ENCODE results near the gene CAND2. TPM values are rescaled to one million over a fixed set of nuclear protein-coding genes. Genes with fewer than 3 reads are reported as not detected.
A peak's percentile ranks its signal among the peaks of the same experiment; 100 is the strongest.
"Not testable (repeated sequence)": the region's sequence is repeated elsewhere in the genome, so short reads cannot be mapped to it uniquely, and the experiment has no call there.

The CAND2 gene
- polyA plus RNA-seq, 3 donors from 2014 or later: 0.32 to 1.3 TPM; not detected in 1

DNA sequence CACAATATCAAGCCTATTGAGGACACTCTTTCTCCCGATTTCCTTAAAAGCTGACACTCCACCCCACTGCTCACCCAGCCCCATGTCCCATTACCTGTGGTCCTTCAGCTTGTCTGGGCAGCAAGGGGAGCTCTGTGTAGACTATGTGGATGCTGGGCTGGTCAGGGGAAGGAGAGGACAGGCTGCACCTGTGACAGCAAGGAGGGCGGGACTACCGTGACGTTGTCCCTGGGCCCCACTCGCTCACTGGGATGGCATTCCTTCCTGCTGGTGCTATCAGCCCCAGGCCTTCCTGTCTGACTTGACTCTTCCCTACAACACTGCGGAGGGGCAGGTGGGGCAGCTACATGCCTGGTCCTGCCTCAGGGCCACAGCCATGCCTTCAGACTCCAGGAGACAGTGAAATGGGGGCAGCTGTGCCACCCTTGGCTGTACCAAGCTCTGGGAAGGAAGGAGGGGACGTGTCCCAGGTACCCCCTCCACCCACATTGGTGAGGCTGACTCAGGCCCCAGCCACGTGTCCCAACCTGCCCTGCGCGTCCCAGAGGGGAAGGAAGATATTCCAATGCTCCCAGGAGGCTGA is 37.3 kb upstream of the CAND2 start, which contains the start of gene TMEM40:
TSS of gene TMEM40 (minus strand) at position 163 of the 583 bp plus-strand sequence. CDS start 9,427 bp downstream, outside the sequence.
- no peak within 1 kb of the TSS for H3K27ac Mint-ChIP-seq
- DNase-seq: no peak
- no peaks in the 10 kb centered on the region for H3K9me3 Mint-ChIP-seq
- peaks cover 2 to 6% (median 3%) of the 10 kb centered on the region in 3 donors for H3K27me3 Mint-ChIP-seq (ENCODE audit: low read depth in 3 of 3)
- H3K36me3 Mint-ChIP-seq: no peaks in the 10 kb centered on the region
- no peaks in the 10 kb centered on the region for H3K4me1 Mint-ChIP-seq
- H3K4me3 Mint-ChIP-seq: no peak within 1 kb of the TSS

DNA sequence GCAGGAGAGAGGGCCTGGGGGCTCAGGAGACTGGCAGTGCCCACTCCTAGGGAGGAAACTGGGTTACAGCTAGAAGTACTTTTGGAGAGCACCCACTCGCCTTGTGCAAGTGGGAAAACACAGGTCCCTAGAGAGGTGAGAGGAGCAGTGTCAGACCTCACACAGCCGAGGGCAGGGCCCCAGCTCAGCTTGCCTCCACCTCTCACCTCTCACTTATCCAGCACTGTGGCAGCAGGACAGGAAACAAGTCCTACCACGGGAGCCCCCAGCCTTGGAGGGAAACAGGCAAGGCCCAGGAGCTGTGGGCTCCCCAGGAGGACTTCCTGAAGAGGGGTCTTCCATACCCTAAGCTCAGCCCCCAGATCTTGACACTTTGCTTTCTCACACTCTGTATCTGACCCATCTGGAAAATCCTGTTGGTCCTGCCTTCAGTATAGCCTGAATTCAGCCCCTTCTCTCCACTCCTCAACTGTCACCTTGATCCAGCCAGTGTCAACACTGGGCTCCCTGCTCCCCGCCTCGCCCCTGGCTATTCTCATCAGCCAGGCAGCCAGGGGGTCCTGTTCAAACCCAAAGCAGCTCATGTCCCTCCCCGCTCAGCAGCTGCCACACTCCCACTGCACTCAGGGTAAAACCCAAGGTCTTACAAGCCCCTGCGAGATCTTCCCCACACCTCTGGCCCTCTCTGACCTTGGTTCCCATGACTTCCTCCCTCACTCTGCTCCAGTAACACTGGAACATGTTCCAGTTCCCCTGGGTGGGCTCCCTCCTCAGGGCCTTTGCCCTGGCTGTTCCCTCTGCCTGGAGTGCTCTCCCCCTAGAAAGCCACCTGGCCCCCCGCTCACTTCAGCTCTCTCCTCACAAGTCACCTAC is 36.6 kb upstream of the CAND2 start:
- Mint-ChIP-seq H3K4me1 (no peaks in the 10 kb centered on the region), H3K9me3 (no peaks in the 10 kb centered on the region), H3K27ac (no peak overlapping the region), H3K36me3 (no peaks in the 10 kb centered on the region), H3K4me3 (no peak overlapping the region), H3K27me3 (ENCODE audit: low read depth in 3 of 3) (peaks cover 2 to 6% (median 2%) of the 10 kb centered on the region in 3 donors)
- DNase-seq: no peak

DNA sequence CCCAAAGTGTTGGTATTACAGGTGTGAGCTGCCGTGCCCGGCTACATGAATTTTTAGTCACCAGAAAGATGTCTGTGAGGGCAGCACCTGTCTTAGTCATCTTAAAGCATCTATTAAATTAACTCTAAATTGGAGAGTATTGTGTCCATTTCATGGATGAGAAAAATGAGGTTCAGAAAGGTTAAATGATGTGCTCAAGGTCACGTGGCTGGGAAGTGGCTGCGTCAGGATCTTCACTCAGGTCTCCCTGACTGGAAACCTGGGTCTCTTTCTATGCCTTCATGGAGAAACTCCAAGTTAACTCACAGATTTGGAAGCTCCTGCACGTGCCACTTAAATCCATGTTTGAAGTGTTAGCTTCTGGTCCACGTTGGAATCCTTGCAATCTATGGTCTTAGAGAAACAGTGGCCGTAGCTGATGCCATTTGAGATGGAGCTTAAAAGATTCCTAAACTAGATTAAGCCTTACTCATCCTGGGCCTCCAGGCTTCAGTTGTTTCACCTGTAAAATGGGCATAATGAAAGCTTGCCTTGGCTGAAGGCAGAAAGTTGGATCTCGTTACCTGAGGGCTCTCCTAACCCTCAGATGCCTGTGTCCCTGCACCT is 32.2 kb upstream of the CAND2 start:
- H3K27me3 Mint-ChIP-seq (ENCODE audit: low read depth in 3 of 3): peaks cover 0 to 2% (median 2%) of the 10 kb centered on the region in 3 donors
- no peaks in the 10 kb centered on the region for H3K4me1 Mint-ChIP-seq
- no peak overlapping the region for H3K27ac Mint-ChIP-seq
- DNase-seq: no peak
- no peaks in the 10 kb centered on the region for H3K9me3 Mint-ChIP-seq
- H3K36me3 Mint-ChIP-seq: no peaks in the 10 kb centered on the region
- no peak overlapping the region for H3K4me3 Mint-ChIP-seq

DNA sequence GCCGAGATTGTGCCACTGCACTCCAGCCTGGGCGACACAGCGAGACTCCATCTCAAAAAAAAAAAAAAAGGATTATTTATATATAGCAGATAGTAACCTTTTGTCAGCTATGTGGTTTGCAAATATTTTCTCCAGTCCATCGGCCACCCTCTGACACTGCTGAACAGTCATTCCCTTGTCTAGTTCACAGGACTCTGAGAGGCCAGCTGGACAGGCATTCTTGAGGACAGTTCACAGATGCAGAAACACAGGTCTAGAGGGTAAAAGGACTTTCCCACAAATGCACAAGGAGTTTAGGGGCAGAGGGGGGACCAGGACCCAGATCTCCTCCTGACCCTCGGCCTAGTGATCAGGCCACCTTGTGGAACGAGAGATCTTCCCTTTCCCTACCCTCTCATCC is 29.9 kb upstream of the CAND2 start:
- Mint-ChIP-seq H3K9me3 (no peaks in the 10 kb centered on the region), H3K4me3 (no peak overlapping the region), H3K27me3 (ENCODE audit: low read depth in 3 of 3) (peaks cover 0 to 3% (median 2%) of the 10 kb centered on the region in 3 donors), H3K36me3 (no peaks in the 10 kb centered on the region), H3K27ac (no peak overlapping the region), H3K4me1 (no peaks in the 10 kb centered on the region)
- DNase-seq: no peak

DNA sequence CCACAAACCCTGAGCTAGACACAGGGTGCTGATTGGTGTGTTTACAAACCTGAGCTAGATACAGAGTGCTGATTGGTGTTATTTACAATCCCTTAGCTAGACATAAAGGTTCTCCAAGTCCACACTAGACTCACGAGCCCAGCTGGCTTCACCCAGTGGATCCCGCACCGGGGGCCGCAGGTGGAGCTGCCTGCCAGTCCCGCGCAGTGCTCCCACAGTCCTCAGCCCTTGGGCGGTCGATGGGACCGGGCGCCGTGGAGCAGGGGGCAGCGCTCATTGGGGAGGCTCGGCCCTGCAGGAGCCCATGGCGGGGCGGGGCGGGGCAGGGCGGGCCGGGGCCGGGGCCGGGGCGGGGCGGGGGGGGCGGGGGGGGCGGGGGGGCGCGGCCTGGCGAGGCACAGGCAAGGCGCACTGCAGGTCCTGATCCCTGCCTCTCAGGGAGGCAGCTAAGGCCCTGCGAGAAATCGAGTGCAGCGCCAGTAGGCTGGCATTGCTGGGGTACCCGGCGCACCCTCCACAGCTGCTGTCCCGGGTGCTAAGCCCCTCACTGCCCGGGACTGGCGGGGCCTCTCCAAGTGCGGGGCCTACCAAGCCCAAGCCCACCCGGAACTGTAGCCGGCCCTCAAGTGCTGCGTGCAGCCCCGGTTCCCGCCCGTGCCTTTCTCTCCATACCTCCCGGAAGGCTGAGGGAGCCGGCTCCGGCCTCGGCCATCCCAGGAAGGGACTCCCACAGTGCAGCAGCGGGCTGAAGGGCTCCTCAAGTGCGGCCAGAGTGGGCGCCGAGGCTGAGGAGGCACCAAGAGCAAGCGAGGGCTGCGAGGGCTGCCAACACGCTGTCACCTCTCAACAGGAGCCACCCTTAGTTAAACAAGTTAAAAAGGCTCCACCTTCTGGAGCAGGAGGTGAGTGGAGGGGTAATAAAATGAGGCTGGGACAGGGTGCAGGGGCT is 27.6 kb upstream of the CAND2 start:
- Mint-ChIP-seq H3K27me3 (ENCODE audit: low read depth in 3 of 3) (peaks cover 0 to 5% (median 0%) of the 10 kb centered on the region in 3 donors), H3K4me3 (no peak overlapping the region), H3K4me1 (no peaks in the 10 kb centered on the region), H3K27ac (no peak overlapping the region), H3K36me3 (no peaks in the 10 kb centered on the region), H3K9me3 (peaks cover 0 to 4% (median 0%) of the 10 kb centered on the region in 6 donors)
- DNase-seq: no peak

DNA sequence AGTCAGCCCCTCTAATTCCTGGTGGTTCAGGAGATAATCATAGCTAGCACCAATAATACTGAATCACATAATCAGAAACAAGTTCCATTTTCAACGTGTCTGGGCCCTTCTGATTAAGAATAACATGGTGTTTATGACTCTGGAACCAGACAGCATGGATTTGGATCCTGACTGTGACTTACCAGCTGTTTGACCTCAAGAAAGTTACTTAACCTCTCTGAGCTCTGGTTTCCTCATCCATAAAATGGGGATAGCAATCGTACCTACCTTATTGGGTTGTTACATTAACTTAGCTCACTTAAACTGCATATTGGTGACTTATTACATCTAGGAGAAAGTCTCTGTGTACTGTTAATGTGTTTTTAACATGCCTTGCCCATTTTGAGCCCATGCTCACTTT is 26.7 kb upstream of the CAND2 start:
- DNase-seq: no peak
- no peaks in the 10 kb centered on the region for H3K36me3 Mint-ChIP-seq
- peaks cover 0 to 4% (median 0%) of the 10 kb centered on the region in 6 donors for H3K9me3 Mint-ChIP-seq
- H3K27me3 Mint-ChIP-seq (ENCODE audit: low read depth in 3 of 3): peaks cover 0 to 8% (median 0%) of the 10 kb centered on the region in 3 donors
- H3K4me1 Mint-ChIP-seq: no peaks in the 10 kb centered on the region
- no peak overlapping the region for H3K27ac Mint-ChIP-seq
- H3K4me3 Mint-ChIP-seq: no peak overlapping the region

DNA sequence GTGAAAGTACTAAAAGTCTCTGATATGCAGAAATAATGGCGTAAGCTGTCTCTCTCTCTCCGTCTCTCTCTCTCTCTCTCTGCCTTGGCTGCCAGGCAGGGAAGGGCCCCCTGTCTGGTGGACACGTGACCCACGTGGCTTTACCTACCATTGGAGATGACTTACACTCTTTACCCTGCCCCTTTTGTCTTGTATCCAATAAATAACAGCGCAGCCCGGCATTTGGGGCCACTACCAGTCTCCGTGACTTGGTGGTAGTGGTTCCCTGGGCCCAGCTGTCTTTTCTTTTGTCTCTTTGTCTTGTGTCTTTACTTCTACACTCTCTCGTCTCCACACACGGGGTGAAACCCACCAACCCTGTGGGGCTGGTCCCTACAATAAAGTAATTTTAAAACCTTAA is 25.2 kb upstream of the CAND2 start:
- H3K9me3 Mint-ChIP-seq: peaks cover 0 to 4% (median 0%) of the 10 kb centered on the region in 6 donors
- DNase-seq: no peak
- H3K36me3 Mint-ChIP-seq: no peaks in the 10 kb centered on the region
- peaks cover 0 to 8% (median 0%) of the 10 kb centered on the region in 3 donors for H3K27me3 Mint-ChIP-seq (ENCODE audit: low read depth in 3 of 3)
- no peaks in the 10 kb centered on the region for H3K4me1 Mint-ChIP-seq
- H3K4me3 Mint-ChIP-seq: no peak overlapping the region
- no peak overlapping the region for H3K27ac Mint-ChIP-seq

DNA sequence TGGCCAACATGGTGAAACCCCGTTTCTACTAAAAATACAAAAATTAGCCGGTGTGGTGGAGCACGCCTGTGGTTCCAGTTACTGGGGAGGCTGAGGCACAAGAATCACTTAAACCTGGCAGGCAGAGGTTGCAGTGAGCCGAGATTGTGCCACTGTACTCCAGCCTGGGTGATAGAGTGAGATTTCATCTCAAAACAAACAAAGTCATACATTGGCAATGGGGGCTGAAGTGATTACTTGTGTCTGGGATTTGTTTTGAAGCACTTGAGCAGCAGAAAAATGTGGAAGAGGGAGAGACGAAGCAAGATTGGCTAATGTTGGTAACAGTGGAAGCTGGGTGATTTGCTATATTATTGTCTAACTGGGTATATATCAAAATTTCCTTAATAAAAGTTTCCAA is 24.0 kb upstream of the CAND2 start:
- Mint-ChIP-seq H3K36me3 (no peaks in the 10 kb centered on the region), H3K27me3 (ENCODE audit: low read depth in 3 of 3) (peaks cover 0 to 8% (median 0%) of the 10 kb centered on the region in 3 donors), H3K9me3 (peaks cover 0 to 4% (median 0%) of the 10 kb centered on the region in 6 donors), H3K4me3 (no peak overlapping the region), H3K4me1 (no peaks in the 10 kb centered on the region), H3K27ac (no peak overlapping the region)
- DNase-seq: no peak

DNA sequence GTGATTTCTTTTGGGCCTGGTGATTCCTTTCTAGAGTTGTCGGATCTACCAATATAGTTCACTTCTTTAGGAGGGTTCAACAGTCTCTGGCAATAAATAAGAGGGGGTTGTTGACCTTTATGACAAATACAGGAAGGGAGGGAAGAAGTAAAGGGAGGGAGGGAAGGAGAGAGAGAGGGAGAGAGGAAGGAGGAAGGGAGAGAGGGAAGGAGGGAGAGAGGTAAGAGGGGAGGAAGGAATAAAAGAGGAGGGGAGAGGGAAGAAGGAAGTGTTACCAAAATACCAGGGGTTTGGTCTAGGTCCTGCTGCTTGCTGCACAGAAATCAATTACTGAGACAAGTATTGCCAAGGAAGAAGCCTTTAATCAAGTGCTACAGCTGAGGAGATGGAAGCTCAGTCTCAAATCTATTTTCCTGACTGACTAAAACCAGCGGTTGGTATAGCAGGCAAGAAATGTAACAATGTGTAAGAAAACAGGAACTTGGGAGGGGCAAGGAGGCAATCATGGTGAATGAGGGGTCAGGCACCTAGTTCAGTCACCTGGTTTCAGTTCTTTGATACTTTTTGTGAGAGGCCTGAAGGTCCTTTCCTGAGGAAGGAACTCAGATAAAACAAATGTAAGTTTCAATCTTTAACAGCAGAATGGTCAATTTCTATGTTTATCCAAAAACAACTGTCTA is 23.3 kb upstream of the CAND2 start:
- DNase-seq: no peak
- Mint-ChIP-seq H3K27me3 (ENCODE audit: low read depth in 3 of 3) (peaks cover 0 to 8% (median 0%) of the 10 kb centered on the region in 3 donors), H3K36me3 (no peaks in the 10 kb centered on the region), H3K4me3 (no peak overlapping the region), H3K9me3 (peaks cover 0 to 4% (median 0%) of the 10 kb centered on the region in 6 donors), H3K27ac (peak overlapping the region in 1 of 6 donors; percentile 69), H3K4me1 (no peaks in the 10 kb centered on the region)

DNA sequence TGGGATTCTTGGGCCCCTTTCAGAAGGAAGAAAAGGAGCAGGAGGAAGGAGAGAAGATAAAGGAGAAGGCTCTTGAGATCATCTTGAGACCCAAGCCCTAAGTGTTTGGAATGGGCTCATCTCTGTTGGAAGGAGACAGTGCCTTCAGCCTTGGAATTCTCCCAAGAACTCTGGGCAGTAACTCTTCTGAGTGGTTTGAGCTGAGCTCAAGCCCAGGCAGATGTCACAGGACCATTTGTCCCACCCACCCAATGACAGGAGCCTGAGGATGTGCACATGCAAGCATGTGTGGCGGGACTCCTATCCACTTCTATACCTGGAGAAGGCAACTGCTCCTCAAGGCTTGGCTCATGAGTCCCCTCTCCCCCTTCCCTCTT is 22.8 kb upstream of the CAND2 start:
- H3K27me3 Mint-ChIP-seq (ENCODE audit: low read depth in 3 of 3): peaks cover 0 to 8% (median 0%) of the 10 kb centered on the region in 3 donors
- DNase-seq: no peak
- H3K36me3 Mint-ChIP-seq: no peaks in the 10 kb centered on the region
- peak overlapping the region in 1 of 6 donors; percentile 69 for H3K27ac Mint-ChIP-seq
- peaks cover 0 to 4% (median 0%) of the 10 kb centered on the region in 6 donors for H3K9me3 Mint-ChIP-seq
- H3K4me1 Mint-ChIP-seq: no peaks in the 10 kb centered on the region
- H3K4me3 Mint-ChIP-seq: no peak overlapping the region

DNA sequence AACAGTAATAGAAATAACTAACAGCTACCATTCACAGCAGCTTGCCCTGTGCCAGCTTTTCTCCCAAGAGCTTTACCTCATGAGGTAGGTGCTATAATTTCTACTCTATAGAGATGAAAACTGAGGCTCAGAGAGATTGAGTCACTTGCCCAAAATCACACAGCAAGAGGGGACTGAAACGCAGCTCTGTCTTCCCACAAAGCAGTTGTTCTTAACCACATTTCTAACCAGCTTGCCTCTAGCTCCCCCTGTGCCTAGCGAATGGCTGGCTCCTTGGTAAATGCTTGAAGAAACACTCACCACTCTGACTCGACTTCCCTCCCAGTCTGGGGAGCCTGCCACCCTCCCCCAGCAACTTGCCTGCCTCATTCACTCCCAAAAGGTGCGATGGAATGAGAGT is 21.9 kb upstream of the CAND2 start:
- no peak overlapping the region for H3K4me3 Mint-ChIP-seq
- no peak overlapping the region for H3K27ac Mint-ChIP-seq
- peaks cover 0 to 8% (median 3%) of the 10 kb centered on the region in 3 donors for H3K27me3 Mint-ChIP-seq (ENCODE audit: low read depth in 3 of 3)
- no peaks in the 10 kb centered on the region for H3K4me1 Mint-ChIP-seq
- no peaks in the 10 kb centered on the region for H3K36me3 Mint-ChIP-seq
- DNase-seq: no peak
- H3K9me3 Mint-ChIP-seq: peaks cover 0 to 4% (median 0%) of the 10 kb centered on the region in 6 donors

DNA sequence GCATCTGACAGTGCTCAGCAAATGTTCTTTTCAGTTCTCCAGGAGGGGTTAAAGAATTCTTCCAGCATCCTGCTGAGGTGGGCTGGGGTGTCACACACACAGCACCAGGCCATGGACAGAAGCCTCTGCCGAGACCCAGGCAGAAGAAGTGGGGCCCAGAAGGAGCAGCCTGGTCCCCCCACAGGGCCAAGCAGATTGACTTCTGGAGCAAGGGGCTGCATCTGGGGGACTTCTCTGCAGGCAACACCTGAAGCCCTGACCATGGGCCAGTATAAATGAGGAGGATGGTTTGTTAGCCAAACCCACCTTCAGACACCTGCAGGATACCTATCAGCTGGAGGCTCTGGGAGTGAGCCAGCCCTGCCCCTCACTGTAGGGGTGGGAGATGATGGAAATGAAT is 21.3 kb upstream of the CAND2 start:
- Mint-ChIP-seq H3K27me3 (ENCODE audit: low read depth in 3 of 3) (peaks cover 0 to 8% (median 6%) of the 10 kb centered on the region in 3 donors), H3K4me1 (no peaks in the 10 kb centered on the region), H3K9me3 (peaks cover 0 to 4% (median 0%) of the 10 kb centered on the region in 6 donors), H3K36me3 (no peaks in the 10 kb centered on the region), H3K4me3 (no peak overlapping the region), H3K27ac (no peak overlapping the region)
- DNase-seq: no peak

DNA sequence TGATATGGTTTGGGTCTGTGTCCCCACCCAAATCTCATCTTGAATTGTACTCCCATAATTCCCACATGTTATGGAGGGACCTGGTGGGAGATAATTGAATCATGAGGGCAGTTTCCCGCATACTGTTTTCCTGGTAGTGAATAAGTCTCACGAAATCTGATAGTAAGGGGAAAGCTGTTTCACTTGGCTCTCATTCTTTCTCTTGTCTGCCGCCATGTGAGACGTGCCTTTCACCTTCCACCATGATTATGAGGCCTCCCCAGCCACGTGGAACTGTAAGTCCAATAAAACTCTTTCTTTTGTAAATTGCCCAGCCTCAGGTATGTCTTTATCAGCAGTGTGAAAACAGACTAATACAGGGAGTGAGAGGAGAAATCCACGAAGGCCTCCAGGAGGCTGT is 20.5 kb upstream of the CAND2 start:
- not testable (repeated sequence) for H3K9me3 Mint-ChIP-seq; H3K36me3 Mint-ChIP-seq; H3K27ac Mint-ChIP-seq; H3K4me1 Mint-ChIP-seq; H3K4me3 Mint-ChIP-seq; DNase-seq; H3K27me3 Mint-ChIP-seq (ENCODE audit: low read depth in 3 of 3)

Data from immature natural killer cell (primary cell).